SK-N-SH treated with all-trans-retinoic acid at 6 μM for 48 hours (cell line): ENCODE data around the gene CHCHD1.

ENCODE experiments used
- ATAC-seq: fragments of 200-7000 bp; cut with Tn5 transposase; 3 replicates; pipeline ENCODE4 v1.9.1; 2020; ENCODE audit warnings: mild to moderate bottlenecking, moderate library complexity
- ARNTL ChIP-seq: fragments of 450-650 bp; formaldehyde crosslinking; IDR thresholded peaks from 2 replicates; pipeline ENCODE4 v1.5.0; 2020; ENCODE audit warnings: low read depth, mild to moderate bottlenecking, moderate library complexity, borderline replicate concordance
- BACH2 ChIP-seq: fragments of 250-450 bp; sonication (Bioruptor Pico); IDR thresholded peaks from 2 replicates; pipeline ENCODE4 v1.9.0; 2021; ENCODE audit warnings: mild to moderate bottlenecking, borderline replicate concordance
- CREB5 ChIP-seq: fragments of 250-450 bp; sonication (Bioruptor Pico); IDR thresholded peaks from 2 replicates; pipeline ENCODE4 v1.5.1; 2020; ENCODE audit warnings: low read depth, mild to moderate bottlenecking, moderate library complexity
- CSDC2 ChIP-seq: fragments of 250-450 bp; sonication (Bioruptor Pico); IDR thresholded peaks from 2 replicates; pipeline ENCODE4 v1.5.0; 2020; ENCODE audit warnings: mild to moderate bottlenecking, moderate library complexity
- ESRRG ChIP-seq: fragments of 250-450 bp; sonication (Bioruptor Pico); IDR thresholded peaks from 2 replicates; pipeline ENCODE4 v1.6.1; 2021; ENCODE audit warnings: mild to moderate bottlenecking
- GLIS3 ChIP-seq: fragments of 250-450 bp; sonication (Bioruptor Pico); IDR thresholded peaks from 2 replicates; pipeline ENCODE4 v1.5.0; 2020; ENCODE audit warnings: mild to moderate bottlenecking, moderate library complexity
- PATZ1 ChIP-seq: fragments of 250-450 bp; sonication (Bioruptor Pico); IDR thresholded peaks from 2 replicates; pipeline ENCODE4 v1.8.0; 2020; ENCODE audit warnings: mild to moderate bottlenecking, moderate library complexity, borderline replicate concordance
- PPARA ChIP-seq: fragments of 250-450 bp; sonication (Bioruptor Pico); IDR thresholded peaks from 2 replicates; pipeline ENCODE4 v1.5.0; 2020; ENCODE audit warnings: mild to moderate bottlenecking, borderline replicate concordance
- TCF4 ChIP-seq: fragments of 250-450 bp; sonication (Bioruptor Pico); IDR thresholded peaks from 2 replicates; pipeline ENCODE4 v1.8.0; 2021; ENCODE audit warnings: mild to moderate bottlenecking, moderate library complexity, borderline replicate concordance
- TOX ChIP-seq: fragments of 250-450 bp; sonication (Bioruptor Pico); IDR thresholded peaks from 2 replicates; pipeline ENCODE4 v1.8.0; 2021; ENCODE audit warnings: mild to moderate bottlenecking, moderate library complexity, borderline replicate concordance
- ZC3H10 ChIP-seq: fragments of 250-450 bp; sonication (Bioruptor Pico); IDR thresholded peaks from 2 replicates; pipeline ENCODE4 v1.5.1; 2021; ENCODE audit warnings: mild to moderate bottlenecking, moderate library complexity
- ZFP3 ChIP-seq: fragments of 250-450 bp; sonication (Bioruptor Pico); IDR thresholded peaks from 2 replicates; pipeline ENCODE4 v1.5.0; 2020; ENCODE audit warnings: mild to moderate bottlenecking, moderate library complexity
- ZFP30 ChIP-seq: fragments of 450-650 bp; formaldehyde crosslinking; IDR thresholded peaks from 2 replicates; pipeline ENCODE4 v1.5.0; 2022; ENCODE audit warnings: mild to moderate bottlenecking, moderate library complexity
- ZNF565 ChIP-seq: fragments of 450-650 bp; formaldehyde crosslinking; conservative IDR thresholded peaks from 2 replicates; pipeline ENCODE4 v1.5.0; 2020; ENCODE audit warnings: low read depth, mild to moderate bottlenecking, moderate library complexity
- ZNF70 ChIP-seq: fragments of 450-650 bp; formaldehyde crosslinking; IDR thresholded peaks from 2 replicates; pipeline ENCODE4 v1.5.0; 2020; ENCODE audit warnings: mild to moderate bottlenecking, moderate library complexity
- ZNF8 ChIP-seq: fragments of 450-650 bp; formaldehyde crosslinking; IDR thresholded peaks from 2 replicates; pipeline ENCODE4 v1.5.0; 2020; ENCODE audit warnings: mild to moderate bottlenecking, moderate library complexity
- TF ChIP-seq, protein P1 (sequence below): fragments of 250-450 bp; sonication (Bioruptor Pico); IDR thresholded peaks from 2 replicates; pipeline ENCODE4 v1.5.1; 2021; ENCODE audit warnings: mild to moderate bottlenecking, moderate library complexity
- TF ChIP-seq, protein P2 (sequence below): fragments of 250-450 bp; sonication (Bioruptor Pico); IDR thresholded peaks from 2 replicates; pipeline ENCODE4 v1.5.0; 2020; ENCODE audit warnings: mild to moderate bottlenecking, moderate library complexity
- TF ChIP-seq, protein P3 (sequence below): fragments of 250-450 bp; sonication (Bioruptor Pico); IDR thresholded peaks from 2 replicates; pipeline ENCODE4 v1.8.0; 2021; ENCODE audit warnings: low read depth, mild to moderate bottlenecking, moderate library complexity, borderline replicate concordance

CHCHD1 gene

DNA sequence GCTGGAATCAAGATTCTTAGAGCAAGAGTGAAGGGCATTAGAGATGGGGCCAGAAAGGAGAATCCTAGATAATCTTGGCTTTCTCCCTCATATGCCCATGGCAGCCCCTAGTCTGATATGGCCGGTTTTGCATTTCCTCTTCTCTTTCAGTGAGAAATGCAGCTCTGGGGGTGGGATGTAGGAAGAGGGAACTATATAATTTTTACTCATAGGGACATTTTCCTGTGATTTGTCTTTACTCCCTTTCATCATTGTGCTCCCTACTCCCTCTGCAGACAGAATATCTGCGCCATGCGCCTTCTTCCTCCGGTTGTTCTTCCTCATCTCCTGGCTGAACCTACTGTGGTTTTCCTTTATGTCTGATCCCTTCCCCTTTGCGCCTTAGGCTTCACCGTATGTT is 16.8 kb upstream of the CHCHD1 start:
- TF ChIP-seq CREB5 (CRISPR knock-in tag): no peak
- TF ChIP-seq, protein P1, sequence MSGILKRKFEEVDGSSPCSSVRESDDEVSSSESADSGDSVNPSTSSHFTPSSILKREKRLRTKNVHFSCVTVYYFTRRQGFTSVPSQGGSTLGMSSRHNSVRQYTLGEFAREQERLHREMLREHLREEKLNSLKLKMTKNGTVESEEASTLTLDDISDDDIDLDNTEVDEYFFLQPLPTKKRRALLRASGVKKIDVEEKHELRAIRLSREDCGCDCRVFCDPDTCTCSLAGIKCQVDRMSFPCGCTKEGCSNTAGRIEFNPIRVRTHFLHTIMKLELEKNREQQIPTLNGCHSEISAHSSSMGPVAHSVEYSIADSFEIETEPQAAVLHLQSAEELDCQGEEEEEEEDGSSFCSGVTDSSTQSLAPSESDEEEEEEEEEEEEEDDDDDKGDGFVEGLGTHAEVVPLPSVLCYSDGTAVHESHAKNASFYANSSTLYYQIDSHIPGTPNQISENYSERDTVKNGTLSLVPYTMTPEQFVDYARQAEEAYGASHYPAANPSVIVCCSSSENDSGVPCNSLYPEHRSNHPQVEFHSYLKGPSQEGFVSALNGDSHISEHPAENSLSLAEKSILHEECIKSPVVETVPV (CRISPR knock-in tag): no peak
- TF ChIP-seq ZNF8 (CRISPR knock-in tag): no peak
- TF ChIP-seq, protein P2, sequence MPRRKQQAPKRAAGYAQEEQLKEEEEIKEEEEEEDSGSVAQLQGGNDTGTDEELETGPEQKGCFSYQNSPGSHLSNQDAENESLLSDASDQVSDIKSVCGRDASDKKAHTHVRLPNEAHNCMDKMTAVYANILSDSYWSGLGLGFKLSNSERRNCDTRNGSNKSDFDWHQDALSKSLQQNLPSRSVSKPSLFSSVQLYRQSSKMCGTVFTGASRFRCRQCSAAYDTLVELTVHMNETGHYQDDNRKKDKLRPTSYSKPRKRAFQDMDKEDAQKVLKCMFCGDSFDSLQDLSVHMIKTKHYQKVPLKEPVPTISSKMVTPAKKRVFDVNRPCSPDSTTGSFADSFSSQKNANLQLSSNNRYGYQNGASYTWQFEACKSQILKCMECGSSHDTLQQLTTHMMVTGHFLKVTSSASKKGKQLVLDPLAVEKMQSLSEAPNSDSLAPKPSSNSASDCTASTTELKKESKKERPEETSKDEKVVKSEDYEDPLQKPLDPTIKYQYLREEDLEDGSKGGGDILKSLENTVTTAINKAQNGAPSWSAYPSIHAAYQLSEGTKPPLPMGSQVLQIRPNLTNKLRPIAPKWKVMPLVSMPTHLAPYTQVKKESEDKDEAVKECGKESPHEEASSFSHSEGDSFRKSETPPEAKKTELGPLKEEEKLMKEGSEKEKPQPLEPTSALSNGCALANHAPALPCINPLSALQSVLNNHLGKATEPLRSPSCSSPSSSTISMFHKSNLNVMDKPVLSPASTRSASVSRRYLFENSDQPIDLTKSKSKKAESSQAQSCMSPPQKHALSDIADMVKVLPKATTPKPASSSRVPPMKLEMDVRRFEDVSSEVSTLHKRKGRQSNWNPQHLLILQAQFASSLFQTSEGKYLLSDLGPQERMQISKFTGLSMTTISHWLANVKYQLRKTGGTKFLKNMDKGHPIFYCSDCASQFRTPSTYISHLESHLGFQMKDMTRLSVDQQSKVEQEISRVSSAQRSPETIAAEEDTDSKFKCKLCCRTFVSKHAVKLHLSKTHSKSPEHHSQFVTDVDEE (CRISPR knock-in tag): no peak
- no peak for TF ChIP-seq ESRRG (CRISPR knock-in tag)
- TF ChIP-seq ZFP30 (CRISPR knock-in tag): no peak
- no peak for TF ChIP-seq ZFP3 (CRISPR knock-in tag)
- no peak for TF ChIP-seq ARNTL (CRISPR knock-in tag)
- no peak for TF ChIP-seq BACH2
- TF ChIP-seq, all 23 proteins: peak for 0
- no peak for ATAC-seq

DNA sequence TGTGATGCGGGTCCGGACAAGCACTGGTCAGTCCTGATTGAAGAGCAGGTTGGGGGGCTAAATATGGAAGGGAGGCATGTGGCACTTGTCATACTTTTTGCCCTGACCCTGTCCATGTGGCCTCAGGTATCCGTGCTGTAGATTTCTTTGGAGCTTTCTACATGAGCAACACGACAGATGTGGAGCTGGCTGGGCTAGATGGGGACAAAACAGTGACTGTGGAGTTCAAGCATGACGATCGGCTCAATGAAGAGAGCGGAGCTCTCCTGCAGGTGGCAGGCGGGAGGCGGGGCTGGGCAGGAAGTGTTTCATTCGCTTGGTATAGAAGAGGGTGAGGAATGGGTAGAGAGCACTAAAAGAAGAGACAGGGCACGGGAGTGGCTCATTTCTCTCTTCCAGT is 13.0 kb upstream of the CHCHD1 start:
- TF ChIP-seq ZNF70 (CRISPR knock-in tag) (no peak), ESRRG (CRISPR knock-in tag) (no peak), CSDC2 (no peak), GLIS3 (CRISPR knock-in tag) (no peak), PATZ1 (CRISPR knock-in tag) (no peak), ZNF565 (CRISPR knock-in tag) (no peak), TCF4 (CRISPR knock-in tag) (no peak), TOX (CRISPR knock-in tag) (no peak), PPARA (CRISPR knock-in tag) (no peak), ARNTL (CRISPR knock-in tag) (no peak), ZFP30 (CRISPR knock-in tag) (no peak), BACH2 (no peak), ZC3H10 (CRISPR knock-in tag) (no peak)
- TF ChIP-seq, protein P1 (CRISPR knock-in tag): no peak
- TF ChIP-seq, protein P3, sequence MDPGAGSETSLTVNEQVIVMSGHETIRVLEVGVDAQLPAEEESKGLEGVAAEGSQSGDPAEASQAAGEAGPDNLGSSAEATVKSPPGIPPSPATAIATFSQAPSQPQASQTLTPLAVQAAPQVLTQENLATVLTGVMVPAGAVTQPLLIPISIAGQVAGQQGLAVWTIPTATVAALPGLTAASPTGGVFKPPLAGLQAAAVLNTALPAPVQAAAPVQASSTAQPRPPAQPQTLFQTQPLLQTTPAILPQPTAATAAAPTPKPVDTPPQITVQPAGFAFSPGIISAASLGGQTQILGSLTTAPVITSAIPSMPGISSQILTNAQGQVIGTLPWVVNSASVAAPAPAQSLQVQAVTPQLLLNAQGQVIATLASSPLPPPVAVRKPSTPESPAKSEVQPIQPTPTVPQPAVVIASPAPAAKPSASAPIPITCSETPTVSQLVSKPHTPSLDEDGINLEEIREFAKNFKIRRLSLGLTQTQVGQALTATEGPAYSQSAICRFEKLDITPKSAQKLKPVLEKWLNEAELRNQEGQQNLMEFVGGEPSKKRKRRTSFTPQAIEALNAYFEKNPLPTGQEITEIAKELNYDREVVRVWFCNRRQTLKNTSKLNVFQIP (CRISPR knock-in tag): no peak
- no peak for ATAC-seq

DNA sequence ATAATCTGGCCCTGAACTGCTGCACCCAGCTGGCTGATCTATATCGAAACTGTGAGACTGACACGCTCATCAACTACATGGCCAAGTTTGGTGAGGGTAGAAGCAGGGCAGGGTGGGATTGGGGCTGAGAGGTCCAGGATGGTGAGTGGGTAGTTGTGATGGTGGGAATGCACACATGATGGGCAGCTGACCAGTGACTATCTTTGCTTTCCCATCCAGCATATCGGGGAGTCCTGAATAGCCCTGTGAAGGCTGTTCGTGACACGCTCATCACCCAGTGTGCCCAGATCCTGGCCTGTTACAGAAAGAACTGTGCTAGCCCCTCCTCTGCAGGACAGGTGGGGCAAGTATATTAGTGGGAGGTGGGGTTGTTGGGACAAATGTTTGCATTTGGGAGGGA is 12.5 kb upstream of the CHCHD1 start:
- no peak for TF ChIP-seq GLIS3 (CRISPR knock-in tag)
- no peak for TF ChIP-seq PPARA (CRISPR knock-in tag)
- TF ChIP-seq BACH2: no peak
- no peak for TF ChIP-seq CSDC2
- no peak for TF ChIP-seq ZFP3 (CRISPR knock-in tag)
- TF ChIP-seq PATZ1 (CRISPR knock-in tag): no peak
- ATAC-seq: no peak
